Endothelial cell of umbilical vein (primary cell): Measurements from ENCODE around the gene OLFML2B. TPM values are rescaled to one million over a fixed set of nuclear protein-coding genes. Genes with fewer than 3 reads are reported as not detected.

ENCODE experiments used
- BruUV-seq: library from RNA; stranded (reverse); fragments of 400-500 nt; replicated peaks from 2 replicates; lab custom pipeline; 2021; lab: Mats Ljungman, UMichigan
- CTCF ChIA-PET: fragments of 300-600, 350-600 bp; sonication (Branson Sonifier 250); formaldehyde crosslinking; loops from one replicate; lab custom pipeline; 2021; ENCODE audit warnings: antibody characterized with exemption, inconsistent platforms; lab: Charles Lee
- POLR2A ChIA-PET: fragments of 300-600, 350-600 bp; sonication (Branson Sonifier 250); formaldehyde crosslinking; loops from one replicate; lab custom pipeline; 2021; ENCODE audit warnings: antibody characterized with exemption, inconsistent platforms; lab: Charles Lee
- DNase-seq: peaks from one replicate; pipeline ENCODE4 v3.0.0-alpha.2; 2011; ENCODE audit warnings: low read depth, low spot score
- FAIRE-seq: peaks from 2 replicates; lab custom pipeline; 2011; peaks lifted over from hg19 to GRCh38; lab: Jason Lieb, UNC
- H2AFZ ChIP-seq: 2 replicates; pipeline ENCODE4 v1.6.0; 2012; ENCODE audit warnings: low read depth, low read length, control low read depth, inconsistent platforms
- H3K27ac ChIP-seq: 2 replicates; pipeline ENCODE4 v1.5.1; 2011; ENCODE audit warnings: low read depth, mild to moderate bottlenecking, control low read depth, low read length, moderate library complexity; ENCODE audit not compliant: insufficient read depth
- H3K27me3 ChIP-seq, 2 experiments: 2 replicates each; pipeline versions ENCODE4 v1.6.0 to v1.6.1; 2011; ENCODE audit warnings: low read length in 2 of 2, mixed read lengths in 1 of 2; ENCODE audit not compliant: control insufficient read depth in 2 of 2, insufficient read depth in 2 of 2
- H3K36me3 ChIP-seq, 2 experiments: 2 replicates in 1 of 2; 3 replicates in 1 of 2; pipeline ENCODE4 v1.5.1; 2011; ENCODE audit warnings: low read length in 2 of 2, mild to moderate bottlenecking in 1 of 2, moderate library complexity in 1 of 2; ENCODE audit not compliant: control insufficient read depth in 2 of 2, insufficient read depth in 2 of 2; ENCODE audit errors: extremely low read depth in 1 of 2
- H3K4me1 ChIP-seq: 3 replicates; pipeline ENCODE4 v1.5.1; 2011; ENCODE audit warnings: mild to moderate bottlenecking, low read length; ENCODE audit not compliant: control insufficient read depth, insufficient read depth; ENCODE audit errors: extremely low read depth
- H3K4me2 ChIP-seq: 2 replicates; pipeline ENCODE4 v1.6.1; 2011; ENCODE audit warnings: low read length, control low read depth, mixed read lengths; ENCODE audit not compliant: insufficient read depth
- H3K4me3 ChIP-seq, 3 experiments: fragments of 200-600 bp in 1 of 3; sonication (generic), shearing (Covaris generic) in 1 of 3; replicated peaks in 1 of 3; 2 replicates each; pipeline ENCODE4 v1.5.1; 2011 to 2016; ENCODE audit warnings: control low read depth in 3 of 3, low read length in 3 of 3, mild to moderate bottlenecking in 2 of 3, inconsistent platforms in 1 of 3, low read depth in 1 of 3, moderate library complexity in 1 of 3; ENCODE audit not compliant: insufficient read depth in 1 of 3
- H3K79me2 ChIP-seq: 2 replicates; pipeline ENCODE4 v1.6.0; 2012; ENCODE audit warnings: low read length, inconsistent platforms; ENCODE audit not compliant: control insufficient read depth, insufficient read depth
- H3K9ac ChIP-seq: replicated peaks from 2 replicates; pipeline ENCODE3; 2011; ENCODE audit warnings: low read length, control low read depth; ENCODE audit not compliant: insufficient read depth; ENCODE audit errors: extremely low read depth
- H3K9me1 ChIP-seq: replicated peaks from 3 replicates; pipeline ENCODE4 v1.6.0; 2011; ENCODE audit warnings: mild to moderate bottlenecking, low read length; ENCODE audit not compliant: control insufficient read depth, insufficient read depth; ENCODE audit errors: extremely low read depth
- H3K9me3 ChIP-seq: replicated peaks from 2 replicates; pipeline ENCODE4 v1.5.1; 2012; ENCODE audit warnings: low read length, inconsistent platforms; ENCODE audit not compliant: control insufficient read depth, insufficient read depth
- H4K20me1 ChIP-seq: replicated peaks from 2 replicates; pipeline ENCODE3; 2011; ENCODE audit warnings: mild to moderate bottlenecking, low read length; ENCODE audit not compliant: control insufficient read depth, insufficient read depth; ENCODE audit errors: extremely low read depth
- EZH2 ChIP-seq: IDR thresholded peaks from 2 replicates; pipeline ENCODE4 v1.6.1; 2012; ENCODE audit warnings: borderline replicate concordance, low read depth, mild to moderate bottlenecking, moderate library complexity, low read length, inconsistent platforms; ENCODE audit not compliant: severe bottlenecking
- FOS ChIP-seq: IDR thresholded peaks from 2 replicates; pipeline ENCODE4 v1.6.1; 2011; ENCODE audit warnings: mild to moderate bottlenecking, low read length, moderate library complexity, borderline replicate concordance; ENCODE audit not compliant: insufficient read depth
- MYC ChIP-seq: IDR thresholded peaks from one replicate; pipeline ENCODE4 v1.6.1; 2011; ENCODE audit warnings: mild to moderate bottlenecking, low read depth, low read length
- POLR2A ChIP-seq: IDR thresholded peaks from 2 replicates; pipeline ENCODE4 v1.6.1; 2012; ENCODE audit warnings: low read depth, mild to moderate bottlenecking, control low read depth, low read length
- dilution Hi-C: fragments of 300-500 bp; cut with MboI; formaldehyde crosslinking; loops from one replicate; pipeline ENCODE4 v1.15.0; 2019; ENCODE audit warnings: low sequenced_read_pairs; ENCODE audit not compliant: extremely low pct_ligation_motif_present
- intact Hi-C: fragments of 100-400 bp; cut with micrococcal nuclease; formaldehyde crosslinking; loops from one replicate; pipeline ENCODE4 v1.10.0; 2022
- polyA plus RNA-seq, 4 experiments: library from polyadenylated mRNA; depleted of rRNA in 3 of 4; stranded (reverse) in 3 of 4; unstranded in 1 of 4; fragments of >200 nt; gene quantifications; 2 replicates each; pipeline versions ENCODE4 v1.2.1 to v1.2.3, GENCODE V29; 2011 to 2012; ENCODE audit warnings: missing spikeins in 1 of 4
- total RNA-seq: library from RNA; stranded (reverse); gene quantifications from 2 replicates; pipeline ENCODE4 v1.2.3, GENCODE V29; 2021

The OLFML2B gene
- total and polyA plus RNA-seq, 2 donors (not counting 3 experiments of a cell fraction or from before 2014, with no cell fraction given), result 0.58 to 0.62 TPM

DNA sequence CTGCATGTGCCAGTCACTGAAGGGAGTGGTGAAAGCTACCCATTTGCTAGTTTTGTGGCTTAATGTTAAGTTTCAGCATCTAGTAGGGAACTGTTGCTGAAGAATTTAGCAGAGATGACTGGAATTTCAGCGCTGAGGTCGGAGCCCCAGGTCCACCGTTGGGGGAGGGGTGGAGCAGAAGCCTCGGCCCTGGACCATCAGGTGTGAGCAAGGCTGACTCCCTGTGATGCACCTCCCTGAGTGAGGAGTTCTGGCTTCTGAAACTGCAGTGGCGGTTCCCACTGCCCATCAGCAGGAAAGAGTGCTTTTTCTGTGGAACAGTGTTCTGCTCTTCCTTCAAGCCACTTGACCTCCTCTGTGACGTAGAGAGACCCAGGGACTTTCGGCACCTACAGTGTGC lies 47.2 kb upstream of the OLFML2B start:
- intact Hi-C loops (loop anchor here (10.0 kb wide), 1 partner anchor 124 kb away; no protein-coding TSS in a partner anchor), dilution Hi-C loops (no loop called here)
- BruUV-seq, result no TSS peak
- H3K9me1 ChIP-seq, result no peaks in the 10 kb centered on the region
- no peak overlapping the region for H2AFZ ChIP-seq
- H3K4me2 ChIP-seq, result peak overlapping the region; percentile 47
- H4K20me1 ChIP-seq, result no peaks in the 10 kb centered on the region
- no peaks in the 10 kb centered on the region for H3K79me2 ChIP-seq
- no peak for TF ChIP-seq MYC
- no peak for TF ChIP-seq FOS
- TF ChIP-seq EZH2, result no peak
- no peaks in the 10 kb centered on the region for H3K27me3 ChIP-seq
- H3K9ac ChIP-seq, result no peak overlapping the region
- H3K4me3 ChIP-seq, result peak overlapping the region in 2 of 3 experiments; percentile 36 to 61
- H3K36me3 ChIP-seq, result no peaks in the 10 kb centered on the region
- no peaks in the 10 kb centered on the region for H3K9me3 ChIP-seq
- ChIA-PET CTCF (interaction anchor here (0.5 kb wide), 1 partner anchor 157 kb away, joined by 3 read pairs; no protein-coding TSS in a partner anchor), POLR2A (no interaction called here)
- peak; percentile 12 for DNase-seq
- no peak overlapping the region for H3K27ac ChIP-seq
- peaks cover 13% of the 10 kb centered on the region for H3K4me1 ChIP-seq
- FAIRE-seq, result no peak

DNA sequence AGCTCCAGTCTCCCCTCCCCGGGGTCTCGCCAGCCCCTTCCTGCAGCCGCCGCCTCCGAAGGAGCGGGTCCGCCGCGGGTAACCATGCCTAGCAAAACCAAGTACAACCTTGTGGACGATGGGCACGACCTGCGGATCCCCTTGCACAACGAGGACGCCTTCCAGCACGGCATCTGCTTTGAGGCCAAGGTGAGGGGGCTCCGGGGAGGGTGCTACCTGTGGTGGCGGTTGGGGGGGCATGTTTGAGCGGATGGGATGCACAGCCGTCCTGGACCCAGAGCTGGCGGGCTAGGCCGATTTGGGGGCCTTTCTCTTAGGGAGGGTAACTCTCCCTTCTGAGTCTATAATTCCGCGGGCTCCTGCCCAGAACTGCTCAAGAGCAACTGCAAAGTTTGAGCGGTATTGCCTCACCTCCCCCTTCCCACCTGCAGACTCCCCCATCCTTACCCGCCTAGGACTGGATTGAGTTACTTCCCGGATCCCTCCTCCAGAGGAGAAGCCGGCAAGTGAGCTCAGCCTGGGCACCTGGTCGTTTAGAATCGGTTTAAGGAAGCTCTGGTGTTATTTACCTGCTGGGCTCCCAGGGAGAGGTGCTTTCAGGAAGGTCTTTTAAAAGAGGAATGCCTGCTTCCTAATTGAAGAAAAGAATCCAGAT lies 46.6 kb upstream of the OLFML2B start:
- H3K9ac ChIP-seq, result peak overlapping the region; percentile 56
- H3K9me1 ChIP-seq, result no peaks in the 10 kb centered on the region
- FAIRE-seq (no peak), DNase-seq (no peak)
- no peaks in the 10 kb centered on the region for H4K20me1 ChIP-seq
- H3K4me2 ChIP-seq, result peak overlapping the region; percentile 47
- peak overlapping the region; percentile 43 for H2AFZ ChIP-seq
- no peaks in the 10 kb centered on the region for H3K79me2 ChIP-seq
- BruUV-seq, result no TSS peak
- H3K4me3 ChIP-seq, result peak overlapping the region; percentile 36 to 92 (median 61)
- H3K4me1 ChIP-seq, result peaks cover 13% of the 10 kb centered on the region
- dilution Hi-C loops, result no loop called here
- TF ChIP-seq EZH2 (peak; percentile 47), POLR2A (no peak)
- intact Hi-C loops, result loop anchor here (10.0 kb wide), 1 partner anchor 125 kb away; no protein-coding TSS in a partner anchor
- no peaks in the 10 kb centered on the region for H3K36me3 ChIP-seq
- H3K27me3 ChIP-seq, result no peaks in the 10 kb centered on the region
- H3K27ac ChIP-seq, result no peak overlapping the region
- POLR2A ChIA-PET, result no interaction called here
- CTCF ChIA-PET, result interaction anchor here (0.7 to 2.1 kb wide), 6 partner anchors 10 to 321 kb away, joined by 3 to 7 read pairs (median 6); no protein-coding TSS in a partner anchor
- H3K9me3 ChIP-seq, result no peaks in the 10 kb centered on the region
